ENCODE data around the gene WDR26. TPM values are rescaled to one million over a fixed set of nuclear protein-coding genes. Genes with fewer than 3 reads are reported as not detected.

The WDR26 gene
- total RNA-seq, 2 experiments from 2014 or later, result 74.0 to 75.6 TPM

DNA sequence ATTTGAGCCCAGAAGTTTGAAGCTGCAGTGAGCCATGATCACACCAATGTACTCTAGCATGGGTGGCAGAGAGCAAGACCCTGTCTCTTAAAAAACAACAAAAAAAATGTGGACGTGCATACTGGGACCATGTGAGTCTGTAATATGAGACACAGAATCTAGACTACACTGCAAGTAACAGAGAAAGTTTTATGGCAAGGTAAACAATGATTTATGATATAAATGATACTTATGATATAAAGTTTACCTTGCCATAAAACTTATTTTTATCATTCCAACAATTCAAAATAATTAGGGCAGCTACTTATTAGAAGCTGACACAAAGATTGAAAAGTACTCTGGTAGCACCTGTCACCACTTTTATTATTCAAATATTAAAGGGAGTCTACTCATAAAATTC lies 34.7 kb downstream of the WDR26 start:
- no peak overlapping the region for H3K4me3 Mint-ChIP-seq
- H3K4me1 Mint-ChIP-seq, result peaks cover 24% of the 10 kb centered on the region
- H3K27me3 Mint-ChIP-seq, result no peaks in the 10 kb centered on the region
- ChIA-PET CTCF (interaction anchor here (1.1 to 1.7 kb wide), 4 partner anchors 10 to 26 kb away, joined by 3 to 6 read pairs (median 3); no protein-coding TSS in a partner anchor), POLR2A (no interaction called here)
- intact Hi-C loops (cut with DNase I, micrococcal nuclease), result loop anchor here in 1 of 2 experiments (2.0 kb wide), 1 partner anchor 17 kb away; no protein-coding TSS in a partner anchor
- no peaks in the 10 kb centered on the region for H3K9me3 Mint-ChIP-seq (ENCODE audit: low read depth)
- DNase-seq (no peak), ATAC-seq (no peak)
- no peak overlapping the region for H3K27ac Mint-ChIP-seq
- peaks cover 59% of the 10 kb centered on the region for H3K36me3 Mint-ChIP-seq (ENCODE audit: low read depth)

DNA sequence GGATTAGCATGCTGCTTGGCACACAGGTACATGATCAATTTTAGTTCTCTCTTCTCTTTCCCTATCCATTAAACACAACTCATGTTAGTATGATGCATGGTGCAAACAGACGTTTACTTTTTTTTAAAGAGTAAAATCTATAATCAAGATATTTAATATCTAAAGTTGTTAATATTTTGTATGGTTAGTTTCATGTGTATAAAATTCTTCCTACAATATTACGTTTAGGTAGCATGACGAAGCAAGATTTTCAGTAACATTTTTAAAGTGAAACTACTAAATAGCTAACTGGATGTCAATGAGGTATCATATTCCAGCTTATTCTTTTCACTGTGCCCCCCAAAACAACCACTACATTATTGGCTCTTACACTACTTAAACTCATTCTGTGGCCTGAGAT lies 41.3 kb downstream of the WDR26 start:
- Mint-ChIP-seq H3K27ac (no peak overlapping the region), H3K4me3 (no peak overlapping the region), H3K4me1 (peaks cover 37% of the 10 kb centered on the region), H3K27me3 (no peaks in the 10 kb centered on the region), H3K9me3 (ENCODE audit: low read depth) (no peaks in the 10 kb centered on the region), H3K36me3 (ENCODE audit: low read depth) (peaks cover 71% of the 10 kb centered on the region)
- ChIA-PET POLR2A (interaction anchor here (0.5 kb wide), 1 partner anchor 17 kb away, joined by 3 read pairs; no protein-coding TSS in a partner anchor), CTCF (no interaction called here)
- DNase-seq, result no peak
- intact Hi-C loops (cut with DNase I, micrococcal nuclease), result loop anchor here in 1 of 2 experiments (2.0 kb wide), 1 partner anchor 16 kb away; no protein-coding TSS in a partner anchor
- ATAC-seq, result no peak

DNA sequence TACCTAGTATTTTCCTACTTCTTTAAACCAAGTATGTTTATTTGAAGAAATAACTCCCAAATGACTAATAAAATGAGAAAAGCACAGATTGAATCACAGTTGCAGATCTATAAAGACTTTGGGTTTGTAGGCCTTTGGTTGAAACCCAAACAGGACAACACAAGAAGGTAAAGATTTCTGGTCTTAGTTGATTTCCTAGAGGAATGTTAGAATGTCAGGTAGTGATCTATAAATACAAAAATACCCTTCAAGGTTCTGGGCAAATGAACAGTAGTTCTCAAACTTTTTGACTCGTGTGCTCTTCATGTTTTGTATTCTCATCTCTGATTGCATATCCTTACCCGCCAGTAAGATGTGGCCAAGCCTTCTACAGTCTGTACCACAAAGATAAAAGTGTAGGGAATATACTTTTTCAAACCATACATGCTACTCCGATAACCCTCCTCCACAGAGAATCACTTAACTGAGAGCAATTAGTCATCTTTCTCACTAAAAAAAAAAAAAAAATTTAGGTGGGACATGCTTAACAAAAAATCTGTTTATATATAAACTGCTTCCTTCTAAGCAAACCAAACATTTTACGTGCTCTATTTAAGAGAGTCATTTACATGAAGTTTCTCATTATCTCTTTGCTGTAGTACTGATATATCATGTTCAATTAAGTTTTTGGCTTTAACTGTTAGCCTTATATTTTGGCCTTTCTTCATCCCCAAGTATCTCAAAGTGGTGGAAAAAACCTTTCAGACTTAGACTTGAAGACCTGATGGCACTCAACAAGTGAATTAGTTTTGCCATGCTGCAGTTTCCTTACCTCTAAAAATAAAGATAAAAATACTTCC lies 42.0 kb downstream of the WDR26 start:
- intact Hi-C loops (cut with DNase I, micrococcal nuclease), result loop anchor here in 1 of 2 experiments (2.0 kb wide), 1 partner anchor 16 kb away; no protein-coding TSS in a partner anchor
- ChIA-PET CTCF (no interaction called here), POLR2A (interaction anchor here (0.5 to 0.7 kb wide), 2 partner anchors 17 to 57 kb away, joined by 3 to 4 read pairs; no protein-coding TSS in a partner anchor)
- Mint-ChIP-seq H3K4me1 (peaks cover 44% of the 10 kb centered on the region), H3K27ac (peak overlapping the region; percentile 77), H3K27me3 (no peaks in the 10 kb centered on the region), H3K36me3 (ENCODE audit: low read depth) (peaks cover 70% of the 10 kb centered on the region), H3K4me3 (no peak overlapping the region), H3K9me3 (ENCODE audit: low read depth) (no peaks in the 10 kb centered on the region)
- ATAC-seq (peak; percentile 89), DNase-seq (no peak)

DNA sequence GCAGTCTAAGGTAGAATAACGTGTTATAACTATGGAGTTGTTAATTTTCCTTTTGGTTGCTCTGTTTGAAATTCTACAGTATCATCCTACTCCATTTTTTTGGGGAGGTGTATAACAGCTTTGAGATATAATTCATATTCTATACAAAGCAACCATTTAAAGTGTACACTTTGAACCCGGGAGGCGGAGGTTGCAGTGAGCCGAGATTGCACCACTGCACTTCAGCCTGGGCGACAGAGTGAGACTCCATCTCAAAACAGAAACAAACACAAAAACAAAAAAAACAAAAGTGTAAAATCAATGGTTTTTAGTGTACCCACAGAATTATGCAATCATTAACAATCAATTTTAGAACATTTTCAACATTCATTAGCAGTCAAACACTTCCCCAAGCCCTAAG lies 44.1 kb downstream of the WDR26 start:
- ChIA-PET CTCF (no interaction called here), POLR2A (interaction anchor here (0.6 kb wide), 1 partner anchor 1314 kb away, joined by 3 read pairs; no protein-coding TSS in a partner anchor)
- Mint-ChIP-seq H3K9me3 (ENCODE audit: low read depth) (no peaks in the 10 kb centered on the region), H3K4me1 (peaks cover 49% of the 10 kb centered on the region), H3K27ac (no peak overlapping the region), H3K36me3 (ENCODE audit: low read depth) (peaks cover 67% of the 10 kb centered on the region), H3K4me3 (no peak overlapping the region), H3K27me3 (no peaks in the 10 kb centered on the region)
- intact Hi-C loops (cut with DNase I, micrococcal nuclease), result no loop called here
- ATAC-seq (no peak), DNase-seq (no peak)

DNA sequence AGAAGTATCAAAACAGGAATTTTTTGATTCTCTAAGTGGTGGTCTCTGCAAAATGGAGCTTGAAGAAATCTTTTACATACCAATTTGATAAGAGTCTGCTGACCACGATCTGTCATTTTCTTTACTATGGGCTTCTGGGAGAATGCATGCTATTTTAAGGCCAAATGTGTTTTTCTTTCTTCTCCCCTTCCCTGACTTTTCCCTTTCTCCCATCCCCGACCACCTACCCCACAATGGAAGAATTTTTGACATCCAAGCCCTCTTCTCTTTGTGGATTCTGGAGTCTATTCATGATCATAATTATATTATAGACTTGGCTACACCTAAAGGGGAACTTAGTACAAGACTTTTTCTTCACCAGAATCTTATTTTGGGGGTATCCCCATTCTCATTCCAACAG lies 46.7 kb downstream of the WDR26 start:
- POLR2A ChIA-PET, result interaction anchor here (0.5 to 1.3 kb wide), 4 partner anchors 10 to 831 kb away, joined by 3 to 6 read pairs (median 4); no protein-coding TSS in a partner anchor
- CTCF ChIA-PET, result interaction anchor here (0.8 to 1.3 kb wide), 3 partner anchors 20 to 61 kb away, joined by 3 to 4 read pairs (median 3); no protein-coding TSS in a partner anchor
- Mint-ChIP-seq H3K4me3 (no peak overlapping the region), H3K4me1 (peaks cover 43% of the 10 kb centered on the region), H3K27me3 (no peaks in the 10 kb centered on the region), H3K36me3 (ENCODE audit: low read depth) (peaks cover 59% of the 10 kb centered on the region), H3K27ac (peak overlapping the region; percentile 30), H3K9me3 (ENCODE audit: low read depth) (no peaks in the 10 kb centered on the region)
- ATAC-seq (no peak), DNase-seq (no peak)
- intact Hi-C loops (cut with DNase I, micrococcal nuclease), result no loop called here

DNA sequence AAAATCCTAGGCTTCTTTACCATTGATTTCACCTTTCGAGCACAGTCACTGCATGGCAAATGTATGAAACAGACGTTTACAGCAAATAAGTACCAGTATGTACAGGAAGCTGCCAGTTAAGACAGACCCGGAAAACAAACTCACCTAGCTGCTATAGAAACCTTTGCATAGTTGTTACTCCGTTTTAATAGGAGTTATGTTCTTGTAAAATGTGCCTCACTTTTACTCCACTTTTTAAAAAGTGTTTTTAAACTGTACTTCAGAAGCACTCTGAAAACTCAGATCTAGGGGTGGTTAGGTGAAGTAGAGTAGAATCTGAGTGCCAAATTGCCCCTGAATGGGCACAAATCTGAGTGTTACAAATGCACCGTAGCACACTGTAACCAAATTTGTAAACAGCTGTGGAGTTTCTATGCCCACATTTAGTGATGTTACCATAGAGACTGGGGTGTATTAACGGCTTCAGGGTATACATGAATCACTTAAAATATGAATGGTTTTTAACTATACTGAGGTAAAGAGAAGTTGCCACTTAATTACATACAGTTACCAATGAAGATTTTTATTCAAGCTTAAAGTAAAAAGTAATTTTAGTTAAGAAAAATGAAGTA lies 47.2 kb downstream of the WDR26 start:
- POLR2A ChIA-PET, result interaction anchor here (0.7 to 1.3 kb wide), 3 partner anchors 10 to 111 kb away, joined by 3 to 5 read pairs (median 3); no protein-coding TSS in a partner anchor
- intact Hi-C loops (cut with DNase I, micrococcal nuclease), result no loop called here
- CTCF ChIA-PET, result interaction anchor here (0.8 to 1.4 kb wide), 3 partner anchors 20 to 271 kb away, joined by 3 to 4 read pairs (median 3); no protein-coding TSS in a partner anchor
- Mint-ChIP-seq H3K9me3 (ENCODE audit: low read depth) (no peaks in the 10 kb centered on the region), H3K27me3 (no peaks in the 10 kb centered on the region), H3K36me3 (ENCODE audit: low read depth) (peaks cover 54% of the 10 kb centered on the region), H3K27ac (peak overlapping the region; percentile 51), H3K4me3 (no peak overlapping the region), H3K4me1 (peaks cover 41% of the 10 kb centered on the region)
- peak; percentile 69 for ATAC-seq
- no peak for DNase-seq

DNA sequence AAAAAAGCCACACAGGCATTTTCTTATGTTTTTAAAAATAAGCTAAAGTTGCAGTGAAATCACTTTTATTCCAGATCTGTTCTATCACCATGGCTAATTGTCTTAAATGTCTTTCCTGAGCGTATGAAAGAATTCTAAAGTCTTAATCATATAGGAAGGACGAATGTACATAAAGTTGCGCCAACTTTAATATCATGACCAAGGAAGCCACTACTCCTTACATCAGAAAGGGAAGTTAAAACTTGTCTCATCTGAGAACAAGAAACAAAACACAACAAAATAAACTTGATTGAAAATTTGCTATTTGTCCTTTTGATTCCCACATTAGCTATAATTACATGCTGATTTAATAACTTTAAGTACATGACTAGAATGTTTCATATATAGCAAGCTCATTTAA lies 51.4 kb downstream of the WDR26 start:
- H3K4me1 Mint-ChIP-seq, result peaks cover 72% of the 10 kb centered on the region
- POLR2A ChIA-PET, result interaction anchor here (0.6 kb wide), 1 partner anchor 38 kb away, joined by 4 read pairs; no protein-coding TSS in a partner anchor
- intact Hi-C loops (cut with DNase I, micrococcal nuclease), result loop anchor here (5.0 kb wide), 4 partner anchors 49 to 216 kb away; partner anchors contain the start of genes DEGS1 (in 2 of the 2) and WDR26 (in 1 of the 2)
- CTCF ChIA-PET, result interaction anchor here (0.7 to 3.6 kb wide), 5 partner anchors 11 to 74 kb away, joined by 3 to 18 read pairs (median 5); no protein-coding TSS in a partner anchor
- no peak for DNase-seq
- H3K4me3 Mint-ChIP-seq, result no peak overlapping the region
- no peaks in the 10 kb centered on the region for H3K27me3 Mint-ChIP-seq
- ATAC-seq, result no peak
- peaks cover 47% of the 10 kb centered on the region for H3K36me3 Mint-ChIP-seq (ENCODE audit: low read depth)
- H3K27ac Mint-ChIP-seq, result no peak overlapping the region
- H3K9me3 Mint-ChIP-seq (ENCODE audit: low read depth), result no peaks in the 10 kb centered on the region

DNA sequence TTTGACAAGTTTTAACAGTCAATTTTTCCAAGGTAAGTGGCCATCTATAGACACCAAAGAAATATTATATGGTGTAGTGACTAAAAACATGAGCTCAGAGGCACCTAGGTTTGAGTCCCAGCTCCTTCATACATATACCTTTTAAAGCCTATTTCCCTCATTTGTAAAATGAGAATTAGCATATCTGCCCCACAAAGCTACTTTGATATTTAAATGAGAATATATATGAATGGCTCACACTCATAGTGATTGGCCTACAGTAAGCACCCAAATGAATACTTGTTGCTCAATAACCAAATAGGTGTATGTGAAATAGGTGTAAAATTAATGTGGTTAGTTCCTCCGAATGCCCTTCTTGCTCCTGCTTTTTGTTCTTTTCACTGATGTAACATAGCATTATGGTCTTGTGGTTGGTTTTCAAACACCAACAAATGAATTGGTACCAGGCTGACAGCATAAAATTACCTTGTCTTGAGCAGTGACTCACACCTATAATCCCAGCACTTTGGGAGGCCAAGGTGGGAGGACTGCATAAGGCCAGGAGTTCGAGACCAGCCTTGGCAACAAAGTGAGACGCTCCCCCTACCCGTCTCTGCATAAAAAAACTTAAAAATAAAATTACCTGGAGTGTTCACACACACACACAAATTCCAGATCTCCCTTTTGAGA lies 52.6 kb downstream of the WDR26 start:
- ChIA-PET POLR2A (interaction anchor here (0.9 to 1.0 kb wide), 4 partner anchors 15 to 213 kb away, joined by 3 to 5 read pairs (median 4); no protein-coding TSS in a partner anchor), CTCF (interaction anchor here (0.5 to 3.6 kb wide), 3 partner anchors 10 to 24 kb away, joined by 3 to 18 read pairs (median 5); no protein-coding TSS in a partner anchor)
- H3K4me1 Mint-ChIP-seq, result peaks cover 72% of the 10 kb centered on the region
- no peaks in the 10 kb centered on the region for H3K9me3 Mint-ChIP-seq (ENCODE audit: low read depth)
- H3K27ac Mint-ChIP-seq, result peak overlapping the region; percentile 76
- ATAC-seq, result peak; percentile 68
- intact Hi-C loops (cut with DNase I, micrococcal nuclease), result loop anchor here (2.0 to 5.0 kb wide), 6 partner anchors 25 to 215 kb away; partner anchors contain the start of genes DEGS1 (in 2 of the 2), CNIH4 (in 1 of the 2), NVL (in 1 of the 2) and WDR26 (in 1 of the 2)
- no peaks in the 10 kb centered on the region for H3K27me3 Mint-ChIP-seq
- H3K36me3 Mint-ChIP-seq (ENCODE audit: low read depth), result peaks cover 54% of the 10 kb centered on the region
- no peak overlapping the region for H3K4me3 Mint-ChIP-seq
- peak; percentile 44 for DNase-seq

DNA sequence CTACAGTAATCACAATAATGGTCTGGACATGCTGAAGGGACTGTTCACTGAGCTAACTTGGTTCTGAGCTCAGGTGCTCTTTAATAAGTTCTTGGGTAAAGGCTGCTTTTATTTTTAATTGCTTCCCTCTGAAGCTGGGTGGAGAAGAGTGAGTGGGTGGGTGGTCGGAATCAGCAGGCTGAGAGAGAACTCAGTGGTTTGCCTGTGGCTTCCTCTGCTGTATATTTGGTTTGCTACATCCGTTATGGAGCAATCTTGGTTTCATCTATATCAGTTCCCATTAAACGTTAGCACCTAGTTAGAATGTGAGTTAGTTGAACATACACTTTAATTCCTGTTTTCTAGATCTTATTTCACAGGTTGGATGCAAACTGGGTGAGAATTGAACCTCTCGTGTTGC lies 54.6 kb downstream of the WDR26 start:
- intact Hi-C loops (cut with DNase I, micrococcal nuclease), result loop anchor here (2.0 to 5.0 kb wide), 6 partner anchors 23 to 213 kb away; partner anchors contain the start of genes DEGS1 (in 2 of the 2), CNIH4 (in 1 of the 2), NVL (in 1 of the 2) and WDR26 (in 1 of the 2)
- POLR2A ChIA-PET, result interaction anchor here (1.0 kb wide), 1 partner anchor 12 kb away, joined by 4 read pairs; no protein-coding TSS in a partner anchor
- peak; percentile 30 for ATAC-seq

More for the DNA sequence above, 54.6 kb downstream of the WDR26 start:
- peak; percentile 71 for DNase-seq
- Mint-ChIP-seq H3K4me3 (peak overlapping the region; percentile 7), H3K36me3 (ENCODE audit: low read depth) (peaks cover 55% of the 10 kb centered on the region), H3K27ac (peak overlapping the region; percentile 52), H3K9me3 (ENCODE audit: low read depth) (no peaks in the 10 kb centered on the region), H3K27me3 (no peaks in the 10 kb centered on the region), H3K4me1 (peaks cover 78% of the 10 kb centered on the region)
- CTCF ChIA-PET, result interaction anchor here (0.7 to 3.6 kb wide), 4 partner anchors 8 to 77 kb away, joined by 3 to 18 read pairs (median 4); no protein-coding TSS in a partner anchor
